BLaER1 (cell line): ENCODE results near the gene VPS8.
"Not testable (repeated sequence)": the region's sequence is repeated elsewhere in the genome, so short reads cannot be mapped to it uniquely, and the experiment has no call there.

Experiments used
- H3K27ac ChIP-seq: shearing (Covaris generic); formaldehyde crosslinking; 2 replicates; pipeline ENCODE4 v1.8.1; 2022
- H3K27me3 ChIP-seq: shearing (Covaris generic); formaldehyde crosslinking; 2 replicates; pipeline ENCODE4 v1.8.1; 2022
- H3K36me3 ChIP-seq: shearing (Covaris generic); formaldehyde crosslinking; 2 replicates; pipeline ENCODE4 v1.8.1; 2022
- H3K4me1 ChIP-seq: shearing (Covaris generic); formaldehyde crosslinking; 2 replicates; pipeline ENCODE4 v1.8.1; 2022
- H3K4me2 ChIP-seq: shearing (Covaris generic); formaldehyde crosslinking; 2 replicates; pipeline ENCODE4 v1.8.1; 2022
- H3K4me3 ChIP-seq: shearing (Covaris generic); formaldehyde crosslinking; 2 replicates; pipeline ENCODE4 v1.8.1; 2022
- H3K9ac ChIP-seq: shearing (Covaris generic); formaldehyde crosslinking; 2 replicates; pipeline ENCODE4 v1.8.1; 2022
- H3K9me3 ChIP-seq: shearing (Covaris generic); formaldehyde crosslinking; 2 replicates; pipeline ENCODE4 v1.8.1; 2022
- H4K20me1 ChIP-seq: shearing (Covaris generic); formaldehyde crosslinking; 2 replicates; pipeline ENCODE4 v1.8.1; 2022
- Cebpa-rat ChIP-seq: shearing (Covaris generic); IDR thresholded peaks from 2 replicates; pipeline ENCODE4 v1.8.1; 2022

VPS8 gene

GRCh38 chr3:184932777-184933176 lies 120.8 kb downstream of the VPS8 start:
- Histone ChIP-seq H3K27ac (no peak overlapping the region), H3K9me3 (no peaks in the 10 kb centered on the region), H3K4me3 (no peak overlapping the region), H3K9ac (no peak overlapping the region), H3K36me3 (peaks cover 42% of the 10 kb centered on the region), H3K27me3 (no peaks in the 10 kb centered on the region), H3K4me1 (no peaks in the 10 kb centered on the region), H3K4me2 (no peak overlapping the region), H4K20me1 (no peaks in the 10 kb centered on the region)
- no peak for TF ChIP-seq Cebpa-rat

- no peak overlapping the region for H3K27ac ChIP-seq
- peaks cover 29% of the 10 kb centered on the region for H3K36me3 ChIP-seq
- no peaks in the 10 kb centered on the region for H3K9me3 ChIP-seq
- H4K20me1 ChIP-seq = no peaks in the 10 kb centered on the region
- H3K27me3 ChIP-seq = no peaks in the 10 kb centered on the region
- TF ChIP-seq Cebpa-rat = no peak
- no peak overlapping the region for H3K9ac ChIP-seq
- no peak overlapping the region for H3K4me3 ChIP-seq
- H3K4me1 ChIP-seq = no peaks in the 10 kb centered on the region
- H3K4me2 ChIP-seq = no peak overlapping the region
Measured at GRCh38 chr3:184937611-184938010, 125.6 kb downstream of the VPS8 start.

GRCh38 chr3:184941408-184941807 lies 129.4 kb downstream of the VPS8 start:
- H3K9me3 ChIP-seq = no peaks in the 10 kb centered on the region
- H3K36me3 ChIP-seq = peaks cover 42% of the 10 kb centered on the region; the same call in 1 of the 2 replicates
- H3K4me2 ChIP-seq = no peak overlapping the region
- no peaks in the 10 kb centered on the region for H3K27me3 ChIP-seq
- H4K20me1 ChIP-seq = no peaks in the 10 kb centered on the region
- TF ChIP-seq Cebpa-rat = no peak
- H3K4me1 ChIP-seq = no peaks in the 10 kb centered on the region
- H3K4me3 ChIP-seq = no peak overlapping the region
- no peak overlapping the region for H3K9ac ChIP-seq
- no peak overlapping the region for H3K27ac ChIP-seq

GRCh38 chr3:184942735-184943134 lies 130.8 kb downstream of the VPS8 start:
- H3K36me3 ChIP-seq = peaks cover 32% of the 10 kb centered on the region; the same call in 1 of the 2 replicates
- no peaks in the 10 kb centered on the region for H3K4me1 ChIP-seq
- H3K9ac ChIP-seq = no peak overlapping the region
- H3K4me2 ChIP-seq = no peak overlapping the region
- no peak for TF ChIP-seq Cebpa-rat
- H4K20me1 ChIP-seq = no peaks in the 10 kb centered on the region
- H3K9me3 ChIP-seq = no peaks in the 10 kb centered on the region
- H3K4me3 ChIP-seq = no peak overlapping the region
- no peak overlapping the region for H3K27ac ChIP-seq
- H3K27me3 ChIP-seq = no peaks in the 10 kb centered on the region

- no peak overlapping the region for H3K4me3 ChIP-seq
- no peaks in the 10 kb centered on the region for H3K4me1 ChIP-seq
- no peaks in the 10 kb centered on the region for H4K20me1 ChIP-seq
- no peak overlapping the region for H3K9ac ChIP-seq
- no peak overlapping the region for H3K4me2 ChIP-seq
- no peak overlapping the region for H3K27ac ChIP-seq
- no peak for TF ChIP-seq Cebpa-rat
- no peaks in the 10 kb centered on the region for H3K27me3 ChIP-seq
- peaks cover 32% of the 10 kb centered on the region; the same call in 1 of the 2 replicates for H3K36me3 ChIP-seq
- no peaks in the 10 kb centered on the region for H3K9me3 ChIP-seq
Measured at GRCh38 chr3:184944241-184944640, 132.3 kb downstream of the VPS8 start.

- Histone ChIP-seq H3K4me3 (no peak overlapping the region), H3K27me3 (no peaks in the 10 kb centered on the region), H3K4me1 (no peaks in the 10 kb centered on the region), H3K4me2 (no peak overlapping the region), H4K20me1 (no peaks in the 10 kb centered on the region), H3K27ac (no peak overlapping the region), H3K9ac (no peak overlapping the region), H3K36me3 (peaks cover 35% of the 10 kb centered on the region; the same call in 1 of the 2 replicates), H3K9me3 (no peaks in the 10 kb centered on the region)
- no peak for TF ChIP-seq Cebpa-rat
Measured at GRCh38 chr3:184945886-184946625, 134.1 kb downstream of the VPS8 start.

- TF ChIP-seq Cebpa-rat = no peak
- peaks cover 34% of the 10 kb centered on the region; the same call in 1 of the 2 replicates for H3K36me3 ChIP-seq
- no peak overlapping the region for H3K9ac ChIP-seq
- H3K4me2 ChIP-seq = no peak overlapping the region
- H3K27me3 ChIP-seq = no peaks in the 10 kb centered on the region
- H3K4me3 ChIP-seq = no peak overlapping the region
- no peaks in the 10 kb centered on the region for H4K20me1 ChIP-seq
- no peak overlapping the region for H3K27ac ChIP-seq
- no peaks in the 10 kb centered on the region for H3K9me3 ChIP-seq
- H3K4me1 ChIP-seq = no peaks in the 10 kb centered on the region
Measured at GRCh38 chr3:184946917-184947316, 135.0 kb downstream of the VPS8 start.

- no peak overlapping the region for H3K27ac ChIP-seq
- H3K9me3 ChIP-seq = no peaks in the 10 kb centered on the region
- no peak for TF ChIP-seq Cebpa-rat
- no peaks in the 10 kb centered on the region for H4K20me1 ChIP-seq
- H3K27me3 ChIP-seq = no peaks in the 10 kb centered on the region
- no peak overlapping the region for H3K9ac ChIP-seq
- H3K4me3 ChIP-seq = no peak overlapping the region
- H3K36me3 ChIP-seq = peaks cover 32% of the 10 kb centered on the region; the same call in 1 of the 2 replicates
- H3K4me2 ChIP-seq = no peak overlapping the region
- H3K4me1 ChIP-seq = no peaks in the 10 kb centered on the region
Measured at GRCh38 chr3:184949251-184949965, 137.4 kb downstream of the VPS8 start.

GRCh38 chr3:184950816-184951215 lies 138.8 kb downstream of the VPS8 start:
- not testable (repeated sequence) for H3K9me3 ChIP-seq, H3K27ac ChIP-seq, H4K20me1 ChIP-seq, H3K9ac ChIP-seq, H3K27me3 ChIP-seq, H3K4me3 ChIP-seq, H3K4me1 ChIP-seq, H3K4me2 ChIP-seq
- peaks cover 26% of the 10 kb centered on the region; the same call in 1 of the 2 replicates for H3K36me3 ChIP-seq

- Histone ChIP-seq H3K9ac (no peak overlapping the region), H3K4me2 (no peak overlapping the region), H3K4me3 (no peak overlapping the region), H3K4me1 (no peaks in the 10 kb centered on the region), H3K9me3 (no peaks in the 10 kb centered on the region), H3K36me3 (peaks cover 26% of the 10 kb centered on the region), H3K27me3 (no peaks in the 10 kb centered on the region), H3K27ac (no peak overlapping the region), H4K20me1 (no peaks in the 10 kb centered on the region)
- no peak for TF ChIP-seq Cebpa-rat
Measured at GRCh38 chr3:184952671-184953070, 140.7 kb downstream of the VPS8 start.
